Astrocyte of the spinal cord (primary cell): Measurements from ENCODE around the gene SYNE4.
"Not testable (repeated sequence)": the region's sequence is repeated elsewhere in the genome, so short reads cannot be mapped to it uniquely, and the experiment has no call there.

Experiments used
- DNase-seq: peaks from one replicate; pipeline ENCODE4 v3.0.0; 2011; ENCODE audit warnings: low read depth, low spot score
- H3K4me3 ChIP-seq: 2 replicates; pipeline ENCODE4 v1.5.1; 2011; ENCODE audit warnings: low read depth, mild to moderate bottlenecking, low read length, moderate library complexity
- in situ Hi-C: cut with HindIII; loops from 2 replicates; pipeline ENCODE4 v1.10.0; 2017; ENCODE audit warnings: low sequenced_read_pairs
- TF ChIP-seq, protein P1 (sequence below): IDR thresholded peaks from 2 replicates; pipeline ENCODE4 v1.5.1; 2012; ENCODE audit warnings: low read depth, mild to moderate bottlenecking, low read length, inconsistent platforms

The SYNE4 gene

GRCh38 chr19:35988824-35989223, 19.8 kb downstream of the SYNE4 start:
- H3K4me3 ChIP-seq = no peak overlapping the region
- TF ChIP-seq, protein P1, sequence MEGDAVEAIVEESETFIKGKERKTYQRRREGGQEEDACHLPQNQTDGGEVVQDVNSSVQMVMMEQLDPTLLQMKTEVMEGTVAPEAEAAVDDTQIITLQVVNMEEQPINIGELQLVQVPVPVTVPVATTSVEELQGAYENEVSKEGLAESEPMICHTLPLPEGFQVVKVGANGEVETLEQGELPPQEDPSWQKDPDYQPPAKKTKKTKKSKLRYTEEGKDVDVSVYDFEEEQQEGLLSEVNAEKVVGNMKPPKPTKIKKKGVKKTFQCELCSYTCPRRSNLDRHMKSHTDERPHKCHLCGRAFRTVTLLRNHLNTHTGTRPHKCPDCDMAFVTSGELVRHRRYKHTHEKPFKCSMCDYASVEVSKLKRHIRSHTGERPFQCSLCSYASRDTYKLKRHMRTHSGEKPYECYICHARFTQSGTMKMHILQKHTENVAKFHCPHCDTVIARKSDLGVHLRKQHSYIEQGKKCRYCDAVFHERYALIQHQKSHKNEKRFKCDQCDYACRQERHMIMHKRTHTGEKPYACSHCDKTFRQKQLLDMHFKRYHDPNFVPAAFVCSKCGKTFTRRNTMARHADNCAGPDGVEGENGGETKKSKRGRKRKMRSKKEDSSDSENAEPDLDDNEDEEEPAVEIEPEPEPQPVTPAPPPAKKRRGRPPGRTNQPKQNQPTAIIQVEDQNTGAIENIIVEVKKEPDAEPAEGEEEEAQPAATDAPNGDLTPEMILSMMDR = no peak
- in situ Hi-C loops = no loop called here
- DNase-seq = no peak

DNA sequence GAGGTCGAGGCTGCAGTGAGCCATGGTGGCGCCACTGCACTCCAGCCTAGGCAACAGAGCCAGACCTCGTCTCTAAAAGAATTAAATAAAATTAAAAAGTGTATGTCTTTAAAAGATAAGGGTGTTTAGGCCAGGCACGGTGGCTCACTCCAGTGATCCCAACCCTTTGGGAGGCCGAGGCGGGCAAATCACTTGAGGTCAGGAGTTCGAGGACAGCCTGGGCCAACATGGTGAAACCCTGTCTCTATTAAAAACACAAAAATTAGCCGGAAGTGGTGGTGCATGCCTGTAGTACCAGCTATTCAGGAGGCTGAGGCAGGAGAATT, 21.1 kb downstream of the SYNE4 start:
- DNase-seq = no peak
- TF ChIP-seq, protein P1 = no peak
- no peak overlapping the region for H3K4me3 ChIP-seq
- in situ Hi-C loops = no loop called here

DNA sequence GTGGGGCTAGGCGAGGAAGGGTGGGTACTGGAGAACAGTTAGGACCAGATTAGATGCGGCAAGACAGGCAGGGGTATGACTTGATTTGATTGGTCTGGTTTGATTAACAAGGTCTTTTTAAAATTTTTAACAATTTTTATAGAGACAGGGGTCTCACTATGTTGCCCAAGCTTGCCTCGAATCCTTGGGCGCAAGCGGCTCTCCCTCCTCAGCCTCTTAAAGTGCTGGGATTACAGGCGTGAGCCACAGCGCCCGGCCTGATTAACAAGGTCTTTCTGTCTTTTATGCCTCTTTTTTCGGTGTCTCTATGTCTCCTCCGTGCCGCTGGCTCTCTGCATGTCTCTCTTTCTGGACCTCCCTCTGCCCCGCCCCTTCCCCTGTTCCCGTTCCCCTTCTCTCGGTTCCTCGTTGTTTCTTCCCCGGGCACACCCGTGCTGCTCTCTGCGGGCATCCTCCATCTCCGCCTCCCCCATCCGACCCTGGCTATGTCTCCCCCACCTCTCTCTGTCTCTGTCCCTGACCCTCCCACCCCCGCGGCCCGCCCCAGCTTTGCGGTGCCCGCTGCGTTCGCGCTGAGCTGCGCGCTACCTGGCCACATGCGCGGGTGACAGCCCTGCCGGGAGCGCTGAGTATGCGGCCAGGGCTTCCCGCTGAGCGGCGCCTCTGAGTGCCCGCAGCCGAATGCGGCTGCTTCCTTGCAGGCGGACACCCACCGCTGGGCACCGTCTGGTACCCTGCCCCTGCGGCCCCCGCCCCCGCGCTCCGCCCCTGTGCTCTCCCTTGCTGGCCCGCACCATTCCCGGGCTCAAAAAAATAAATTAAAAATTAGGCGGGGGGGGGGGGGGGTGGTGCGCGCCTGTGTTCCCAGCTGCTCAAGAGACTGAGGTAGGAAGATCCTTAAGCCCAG, 21.7 kb downstream of the SYNE4 start:
- in situ Hi-C loops = no loop called here
- TF ChIP-seq, protein P1 = no peak
- H3K4me3 ChIP-seq = peak overlapping the region; percentile 14
- DNase-seq = no peak

- TF ChIP-seq, protein P1 = no peak
- no peak overlapping the region for H3K4me3 ChIP-seq
- no peak for DNase-seq
- in situ Hi-C loops = no loop called here
These were observed 22.5 kb downstream of the SYNE4 start for GRCh38 chr19:35986111-35986510.

DNA sequence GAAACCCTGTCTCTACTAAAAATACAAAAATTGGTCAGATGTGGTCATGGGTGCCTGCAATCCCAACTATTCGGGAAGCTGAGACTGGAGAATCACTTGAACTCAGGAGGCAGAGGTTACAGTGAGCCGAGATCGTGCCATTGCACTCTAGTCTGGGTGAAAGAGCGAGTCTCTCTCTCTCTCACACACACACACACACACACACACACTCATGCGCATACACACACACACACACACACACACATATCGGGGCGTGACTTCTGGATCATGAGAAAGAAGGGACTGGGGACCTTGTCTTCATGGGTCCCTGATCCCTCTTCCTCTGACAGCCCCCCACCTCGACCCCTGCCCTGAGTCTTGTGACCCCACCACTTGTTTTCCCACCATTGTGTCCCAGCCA, 25.4 kb downstream of the SYNE4 start:
- in situ Hi-C loops = no loop called here
- no peak overlapping the region for H3K4me3 ChIP-seq
- TF ChIP-seq, protein P1 = no peak
- no peak for DNase-seq

DNA sequence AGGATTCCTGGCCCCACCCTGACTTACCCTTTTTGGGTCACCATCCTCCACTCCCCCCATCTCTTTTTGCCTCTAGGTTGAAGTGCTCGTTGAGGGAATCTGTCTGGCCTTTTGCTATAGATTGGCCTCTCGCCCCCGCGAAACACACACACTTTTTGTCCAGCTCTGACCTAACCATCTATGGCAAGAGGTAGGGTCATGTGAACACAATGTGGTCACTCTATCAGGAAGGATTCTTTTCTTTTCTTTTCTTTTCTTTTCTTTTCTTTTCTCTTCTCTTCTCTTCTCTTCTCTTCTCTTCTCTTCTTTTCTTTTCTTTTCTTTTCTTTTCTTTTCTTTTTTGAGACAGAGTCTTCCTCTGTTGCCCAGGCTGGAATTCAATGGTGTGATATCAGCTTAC, 27.6 kb downstream of the SYNE4 start:
- H3K4me3 ChIP-seq, DNase-seq, in situ Hi-C loops: not testable (repeated sequence)

- in situ Hi-C loops = no loop called here
- H3K4me3 ChIP-seq = no peak overlapping the region
- TF ChIP-seq, protein P1 = no peak
- no peak for DNase-seq
These were observed 29.7 kb downstream of the SYNE4 start for GRCh38 chr19:35978832-35979365.
